Activated CD4-positive, alpha-beta memory T cell treated with anti-CD3 and anti-CD28 coated beads for 36 hours (primary cell): ENCODE data around the gene OCLN. TPM values are rescaled to one million over a fixed set of nuclear protein-coding genes. Genes with fewer than 3 reads are reported as not detected.
"Not testable (repeated sequence)": the region's sequence is repeated elsewhere in the genome, so short reads cannot be mapped to it uniquely, and the experiment has no call there.

ENCODE experiments used
- CTCF ChIA-PET: fragments of 350-600 bp; sonication (Branson Sonifier 250); formaldehyde crosslinking; loops from one replicate; lab custom pipeline; 2021; ENCODE audit warnings: antibody characterized with exemption, inconsistent platforms; lab: Charles Lee
- POLR2A ChIA-PET: fragments of 350-600 bp; sonication (Branson Sonifier 250); formaldehyde crosslinking; loops from one replicate; lab custom pipeline; 2021; ENCODE audit warnings: antibody characterized with exemption; lab: Charles Lee
- DNase-seq: peaks from one replicate; pipeline ENCODE4 v3.0.0-alpha.2; 2020
- H3K27ac Mint-ChIP-seq: one replicate; pipeline ENCODE4 v1.8.0; 2021; ENCODE audit warnings: mixed read lengths
- H3K27me3 Mint-ChIP-seq: one replicate; pipeline ENCODE4 v1.8.0; 2021; ENCODE audit warnings: mixed read lengths
- H3K36me3 Mint-ChIP-seq: one replicate; pipeline ENCODE4 v1.8.0; 2021; ENCODE audit warnings: mixed read lengths
- H3K4me1 Mint-ChIP-seq: one replicate; pipeline ENCODE4 v1.8.0; 2021; ENCODE audit warnings: low read depth, mixed read lengths
- H3K4me3 Mint-ChIP-seq: one replicate; pipeline ENCODE4 v1.8.0; 2021; ENCODE audit warnings: mild to moderate bottlenecking, mixed read lengths
- H3K9me3 Mint-ChIP-seq: one replicate; pipeline ENCODE4 v1.8.0; 2021; ENCODE audit warnings: mixed read lengths
- intact Hi-C: fragments of 100-400 bp; cut with micrococcal nuclease; formaldehyde crosslinking; loops from one replicate; pipeline ENCODE4 v1.15.1; 2023
- total RNA-seq, 2 experiments: library from RNA; stranded (reverse); gene quantifications; one replicate each; pipeline ENCODE4 v1.2.3, GENCODE V29; 2021

The OCLN gene
- total RNA-seq, 2 experiments from 2014 or later = 0.68 to 0.83 TPM

DNA sequence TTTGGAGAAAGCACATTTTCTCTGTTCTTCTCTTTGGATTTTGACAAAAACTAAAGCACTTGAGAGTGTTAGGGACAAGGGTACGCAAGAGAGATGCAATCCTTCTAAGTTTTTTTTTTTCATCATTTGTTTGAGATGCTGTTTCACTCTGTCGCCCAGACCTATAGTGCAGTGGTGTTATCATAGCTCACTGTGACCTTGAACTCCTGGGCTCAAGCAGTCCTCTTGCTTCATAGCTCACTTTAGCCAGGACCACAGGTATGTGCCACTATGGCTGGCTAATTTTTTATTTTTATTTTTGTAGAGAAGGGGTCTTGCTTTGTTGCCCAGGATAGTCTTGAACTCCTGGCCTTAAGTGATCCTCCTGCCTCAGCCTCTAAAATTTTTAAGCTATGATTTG lies 46.1 kb downstream of the OCLN start:
- POLR2A ChIA-PET, H3K27ac Mint-ChIP-seq, H3K4me1 Mint-ChIP-seq, intact Hi-C loops, H3K4me3 Mint-ChIP-seq, H3K36me3 Mint-ChIP-seq, CTCF ChIA-PET, H3K9me3 Mint-ChIP-seq, DNase-seq, H3K27me3 Mint-ChIP-seq: not testable (repeated sequence)

DNA sequence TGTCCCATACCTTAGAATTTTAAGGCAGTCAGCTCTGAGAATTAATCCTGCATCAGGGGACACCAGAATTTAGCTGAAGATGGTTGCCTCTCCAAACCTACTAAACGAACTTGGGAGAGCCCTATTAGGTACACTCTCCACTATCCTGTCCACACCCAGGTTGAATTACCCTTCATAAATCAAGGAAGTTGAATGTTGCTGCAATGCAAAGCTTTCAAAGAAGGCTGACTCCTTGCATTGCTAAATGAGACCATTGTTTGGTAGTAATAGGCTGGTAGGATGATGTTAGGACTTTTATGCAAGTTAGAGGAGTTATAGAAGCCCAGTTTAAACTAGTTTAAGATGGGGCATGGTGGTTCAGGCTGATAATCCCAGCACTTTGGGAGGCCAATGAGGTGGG lies 48.8 kb downstream of the OCLN start:
- intact Hi-C loops, H3K4me1 Mint-ChIP-seq, H3K27me3 Mint-ChIP-seq, DNase-seq, CTCF ChIA-PET, H3K36me3 Mint-ChIP-seq, H3K27ac Mint-ChIP-seq, H3K9me3 Mint-ChIP-seq, POLR2A ChIA-PET, H3K4me3 Mint-ChIP-seq: not testable (repeated sequence)

DNA sequence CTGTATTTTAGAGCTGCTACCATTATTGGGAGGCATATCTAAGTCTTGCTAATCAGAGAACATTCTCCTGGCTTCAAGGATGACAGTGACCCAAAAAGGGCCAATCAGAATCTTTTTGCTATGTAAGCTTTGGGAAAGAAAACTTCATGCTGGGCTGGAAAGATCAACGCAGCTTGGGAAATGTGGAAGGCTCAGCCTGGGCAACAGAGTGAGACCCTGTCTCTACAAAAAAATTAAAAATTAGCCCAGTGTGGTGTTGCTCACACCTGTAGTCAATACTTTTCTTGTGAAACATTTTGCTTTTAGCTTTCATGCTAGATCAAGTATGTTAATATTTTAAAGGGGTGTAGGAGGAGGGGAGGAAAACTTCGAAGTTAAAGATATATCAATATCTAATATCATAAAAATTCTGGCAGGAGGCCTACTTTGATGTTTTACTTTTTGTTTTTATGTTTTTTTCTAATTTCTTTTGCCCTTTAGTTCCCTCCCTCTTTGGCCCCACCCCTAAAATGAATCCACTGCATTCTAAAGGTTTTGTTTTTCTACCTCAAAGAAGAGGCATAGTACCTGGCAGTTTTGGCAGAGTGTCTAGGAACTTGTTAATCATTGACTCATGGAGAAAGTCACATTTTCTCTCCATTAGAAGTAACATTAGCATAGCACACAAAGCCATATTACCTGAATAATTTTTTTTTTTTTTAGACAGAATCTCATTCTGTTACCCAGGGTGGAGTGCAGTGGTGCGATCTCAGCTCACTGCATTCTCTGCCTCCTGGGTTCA lies 50.4 kb downstream of the OCLN start:
- H3K27me3 Mint-ChIP-seq, H3K36me3 Mint-ChIP-seq, H3K4me1 Mint-ChIP-seq, POLR2A ChIA-PET, DNase-seq, CTCF ChIA-PET, H3K27ac Mint-ChIP-seq, intact Hi-C loops, H3K9me3 Mint-ChIP-seq, H3K4me3 Mint-ChIP-seq: not testable (repeated sequence)

DNA sequence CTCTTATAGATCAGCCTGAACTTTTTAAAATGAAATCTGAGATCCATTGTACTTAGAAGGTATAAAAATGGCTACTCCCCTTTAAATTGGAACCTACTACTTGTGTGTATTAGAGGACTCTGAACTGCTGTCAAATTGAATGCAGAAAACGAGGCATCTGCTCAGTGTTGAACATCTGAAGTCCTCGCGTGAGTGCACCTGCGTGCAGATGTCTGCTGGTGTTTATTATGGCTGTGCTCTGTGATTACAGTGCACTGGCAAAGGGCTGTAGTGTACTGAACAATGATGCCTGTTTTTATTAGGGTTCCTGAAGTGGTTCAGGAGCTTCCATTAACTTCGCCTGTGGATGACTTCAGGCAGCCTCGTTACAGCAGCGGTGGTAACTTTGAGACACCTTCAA lies 52.0 kb downstream of the OCLN start:
- H3K9me3 Mint-ChIP-seq, H3K4me3 Mint-ChIP-seq, CTCF ChIA-PET, H3K36me3 Mint-ChIP-seq, intact Hi-C loops, H3K27ac Mint-ChIP-seq, H3K27me3 Mint-ChIP-seq, DNase-seq, POLR2A ChIA-PET, H3K4me1 Mint-ChIP-seq: not testable (repeated sequence)

DNA sequence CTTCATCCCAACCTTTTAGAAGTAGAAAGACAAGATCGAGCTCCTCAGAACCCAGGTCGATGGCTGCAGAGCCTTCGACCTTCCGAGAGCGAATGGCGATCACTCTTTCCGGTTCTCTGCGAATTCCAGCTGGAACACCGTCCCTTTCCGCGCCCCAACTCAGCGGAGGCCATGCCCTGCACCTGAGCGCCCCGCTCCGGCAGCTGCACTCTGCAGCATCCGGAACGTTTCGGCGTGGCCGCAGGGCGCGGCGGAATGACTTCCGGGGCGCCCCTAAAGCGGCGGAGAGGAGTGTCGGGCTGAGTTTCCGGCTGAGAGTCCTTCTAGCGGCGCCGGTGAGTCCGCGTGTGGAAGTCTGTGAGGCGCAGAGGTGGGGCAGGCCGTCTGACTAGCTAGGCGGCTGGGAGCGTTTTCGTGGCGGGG lies 67.3 kb downstream of the OCLN start, which contains the start of gene GTF2H2C:
GTF2H2C (plus strand) TSS at position 284 of the 423 bp plus-strand sequence. CDS start 4,942 bp downstream, outside the sequence.
- Mint-ChIP-seq H3K27ac (peak within 1 kb of the TSS; percentile 70), H3K4me3 (peak within 1 kb of the TSS; percentile 86)
- H3K9me3 Mint-ChIP-seq, H3K36me3 Mint-ChIP-seq, intact Hi-C loops, CTCF ChIA-PET, H3K27me3 Mint-ChIP-seq, H3K4me1 Mint-ChIP-seq, POLR2A ChIA-PET: not testable (repeated sequence)
- DNase-seq = peak; percentile 89

DNA sequence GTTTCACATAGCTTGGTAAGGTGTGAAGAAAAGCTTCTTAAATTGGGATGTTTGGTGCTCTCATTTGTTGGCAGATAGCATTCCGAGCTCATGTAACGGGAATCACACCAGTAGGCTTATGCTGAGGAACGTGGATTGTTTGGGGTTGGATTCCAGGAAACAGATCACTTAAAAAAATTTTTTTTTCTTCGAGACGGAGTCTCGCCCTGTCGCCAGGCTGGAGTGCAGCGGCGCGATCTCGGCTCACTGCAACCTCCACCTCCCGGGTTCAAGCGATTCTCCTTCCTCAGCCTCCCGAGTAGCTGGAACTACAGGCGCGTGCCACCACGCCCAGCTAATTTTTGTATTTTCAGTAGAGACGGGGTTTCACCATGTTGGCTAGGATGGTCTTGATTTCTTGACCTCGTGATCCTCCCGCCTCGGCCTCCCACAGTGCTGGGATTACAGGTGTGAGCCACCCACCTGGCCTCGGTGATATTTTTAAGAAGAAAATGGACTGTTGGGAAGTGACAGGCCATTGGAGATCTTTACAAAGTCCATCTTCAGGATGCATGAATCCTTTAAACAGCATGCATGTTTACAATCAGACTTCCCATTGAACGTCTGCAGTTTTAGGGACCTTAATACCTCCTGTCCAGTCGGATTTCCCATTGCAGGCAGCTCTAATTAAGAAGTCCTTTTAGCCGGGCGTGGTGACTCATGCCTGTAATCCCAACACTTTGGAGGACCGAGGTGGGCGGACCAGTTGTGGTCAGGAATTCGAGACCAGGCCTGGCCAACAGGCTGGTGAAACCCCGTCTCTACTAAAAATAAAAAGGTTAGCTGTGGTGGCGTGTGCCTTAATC lies 68.2 kb downstream of the OCLN start:
- peak; percentile 8 for DNase-seq
- H3K4me3 Mint-ChIP-seq = peak overlapping the region; percentile 62
- H3K36me3 Mint-ChIP-seq, H3K9me3 Mint-ChIP-seq, H3K4me1 Mint-ChIP-seq, CTCF ChIA-PET, POLR2A ChIA-PET, H3K27me3 Mint-ChIP-seq, H3K27ac Mint-ChIP-seq, intact Hi-C loops: not testable (repeated sequence)

DNA sequence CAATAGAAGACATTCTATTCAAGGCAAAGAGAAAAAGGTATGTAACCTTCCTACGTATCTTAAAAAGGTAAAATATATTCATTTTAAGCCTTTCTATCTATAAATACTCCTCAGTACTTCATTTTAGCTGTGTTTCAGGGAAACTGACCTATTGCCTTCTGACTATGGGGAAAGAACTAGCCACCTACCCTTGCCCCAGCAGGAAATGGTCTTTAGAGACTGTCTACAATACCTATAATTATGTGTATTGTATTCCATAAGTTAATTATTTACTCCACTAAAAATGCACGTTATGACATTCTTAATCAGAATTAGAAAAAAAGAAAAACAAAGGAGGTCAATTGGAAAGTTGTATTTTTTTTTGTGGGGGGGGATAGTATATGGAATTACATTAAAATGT lies 73.6 kb downstream of the OCLN start:
- H3K4me3 Mint-ChIP-seq, H3K36me3 Mint-ChIP-seq, H3K27me3 Mint-ChIP-seq, H3K27ac Mint-ChIP-seq, POLR2A ChIA-PET, CTCF ChIA-PET, DNase-seq, intact Hi-C loops, H3K4me1 Mint-ChIP-seq, H3K9me3 Mint-ChIP-seq: not testable (repeated sequence)

DNA sequence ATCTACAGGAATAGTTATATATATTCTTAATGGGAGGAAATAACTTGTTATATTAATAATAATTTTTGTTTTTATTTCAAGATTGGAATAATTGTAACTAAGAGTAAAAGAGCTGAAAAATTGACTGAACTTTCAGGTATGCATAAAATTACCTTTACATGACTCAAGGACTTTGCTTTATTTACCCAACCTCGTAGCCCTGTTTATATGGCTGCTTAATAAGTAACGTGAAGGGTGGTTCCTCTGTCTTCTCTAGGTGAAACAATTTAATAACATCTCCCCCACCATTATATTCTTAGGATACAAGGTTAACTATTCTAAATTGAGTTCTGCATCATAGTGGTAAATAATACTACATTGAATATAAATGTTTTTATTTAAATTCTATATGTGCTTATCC lies 75.5 kb downstream of the OCLN start:
- H3K27ac Mint-ChIP-seq, intact Hi-C loops, CTCF ChIA-PET, DNase-seq, H3K36me3 Mint-ChIP-seq, H3K4me3 Mint-ChIP-seq, H3K4me1 Mint-ChIP-seq, H3K9me3 Mint-ChIP-seq, H3K27me3 Mint-ChIP-seq, POLR2A ChIA-PET: not testable (repeated sequence)

DNA sequence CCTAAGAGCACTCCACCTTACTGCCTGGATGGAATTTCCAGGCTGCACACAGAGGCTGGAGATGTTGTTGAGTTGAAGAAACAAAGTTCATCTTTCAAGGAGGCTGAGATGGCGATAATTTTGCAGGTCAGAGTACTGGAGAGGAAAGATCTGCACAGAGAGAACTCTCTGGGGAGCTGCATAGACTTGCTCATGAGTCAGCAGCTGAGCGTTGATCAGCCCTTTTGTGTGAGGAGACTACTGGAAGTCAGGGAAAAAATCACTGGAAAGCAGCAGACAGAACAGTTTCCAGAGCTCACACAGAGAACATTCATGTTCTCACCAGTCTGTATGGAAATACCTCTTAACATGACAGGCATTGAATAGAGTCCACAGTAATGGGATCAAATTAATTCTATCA lies 90.8 kb downstream of the OCLN start:
- H3K27ac Mint-ChIP-seq, DNase-seq, CTCF ChIA-PET, H3K27me3 Mint-ChIP-seq, POLR2A ChIA-PET, H3K4me3 Mint-ChIP-seq, intact Hi-C loops, H3K4me1 Mint-ChIP-seq, H3K9me3 Mint-ChIP-seq, H3K36me3 Mint-ChIP-seq: not testable (repeated sequence)

DNA sequence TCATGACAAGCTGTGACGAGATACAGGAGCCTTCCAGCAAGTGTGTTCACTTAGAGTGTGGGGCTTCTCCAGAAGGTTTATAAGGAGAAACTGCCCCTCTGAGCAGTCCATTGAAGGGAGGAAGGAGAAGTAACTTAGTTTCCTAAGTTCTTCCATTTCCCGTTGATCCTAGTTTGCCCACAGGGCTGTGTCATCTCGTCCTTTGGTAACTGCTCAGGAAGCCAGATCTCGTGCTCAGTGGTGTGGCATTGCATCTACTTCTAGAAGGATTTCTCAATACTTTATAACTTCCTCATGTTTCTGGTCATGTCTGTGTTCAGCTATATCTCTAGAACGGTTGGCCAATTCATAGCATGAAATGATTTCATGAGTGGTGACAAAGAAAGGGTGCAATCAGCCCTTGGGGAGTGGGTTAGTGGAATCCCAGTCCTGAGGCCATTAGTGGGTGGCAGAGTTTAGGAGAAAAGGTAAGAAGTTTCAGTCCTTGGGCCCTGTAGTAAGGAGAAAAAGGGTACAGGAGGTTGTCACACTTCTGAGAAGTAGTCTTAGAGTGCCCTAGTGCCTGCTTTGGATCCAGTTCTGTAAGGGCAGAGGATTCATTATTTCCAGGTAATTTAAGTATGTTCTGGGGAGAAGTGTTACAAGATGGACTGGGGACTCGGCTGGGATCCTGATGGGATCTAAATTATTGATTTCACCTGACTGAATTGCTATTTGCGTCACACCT lies 103.7 kb downstream of the OCLN start:
- H3K27me3 Mint-ChIP-seq, H3K36me3 Mint-ChIP-seq, H3K4me1 Mint-ChIP-seq, CTCF ChIA-PET, H3K9me3 Mint-ChIP-seq, intact Hi-C loops, POLR2A ChIA-PET, H3K4me3 Mint-ChIP-seq, H3K27ac Mint-ChIP-seq, DNase-seq: not testable (repeated sequence)

DNA sequence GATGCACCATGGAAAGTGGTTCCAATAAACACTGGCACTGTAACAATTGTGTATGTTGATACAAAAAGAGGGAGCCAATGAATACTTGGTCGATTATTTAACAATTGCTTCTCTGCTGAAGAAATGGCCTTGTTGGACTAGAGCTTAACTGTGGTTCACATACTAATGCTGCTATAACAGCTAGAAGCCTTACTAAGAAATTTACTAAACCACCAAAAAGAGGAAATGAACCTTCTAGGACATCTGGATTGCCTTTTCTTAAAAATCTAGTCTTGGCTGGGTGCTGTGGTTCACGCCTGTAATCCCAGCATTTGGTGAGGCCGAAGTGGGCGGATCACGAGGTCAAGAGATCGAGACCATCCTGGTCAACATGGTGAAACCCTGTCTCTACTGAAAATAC lies 109.4 kb downstream of the OCLN start:
- intact Hi-C loops, H3K27ac Mint-ChIP-seq, POLR2A ChIA-PET, H3K36me3 Mint-ChIP-seq, H3K4me3 Mint-ChIP-seq, CTCF ChIA-PET, DNase-seq, H3K27me3 Mint-ChIP-seq, H3K4me1 Mint-ChIP-seq, H3K9me3 Mint-ChIP-seq: not testable (repeated sequence)

DNA sequence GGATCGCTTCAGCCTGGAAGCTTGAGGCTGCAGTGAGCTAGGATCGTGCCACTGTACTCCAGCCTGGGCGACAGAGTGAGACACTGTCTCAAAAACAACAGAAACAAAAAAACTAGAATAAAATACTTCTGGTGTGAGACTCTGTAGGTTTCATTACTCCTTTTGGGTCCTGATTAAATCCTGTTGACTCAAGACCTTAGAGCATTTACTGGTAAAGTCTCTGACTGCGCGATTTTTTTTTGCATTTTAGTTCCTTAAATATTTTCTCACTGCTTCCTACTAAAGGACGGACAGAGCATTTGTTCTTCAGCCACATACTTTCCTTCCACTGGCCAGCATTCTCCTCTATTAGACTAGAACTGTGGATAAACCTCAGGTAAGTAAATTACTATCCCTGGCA lies 114.2 kb downstream of the OCLN start:
- POLR2A ChIA-PET, CTCF ChIA-PET, DNase-seq, H3K4me1 Mint-ChIP-seq, H3K27me3 Mint-ChIP-seq, H3K4me3 Mint-ChIP-seq, H3K27ac Mint-ChIP-seq, intact Hi-C loops, H3K36me3 Mint-ChIP-seq, H3K9me3 Mint-ChIP-seq: not testable (repeated sequence)
